ENCODE measurements around the gene SIK3. TPM values are rescaled to one million over a fixed set of nuclear protein-coding genes. Genes with fewer than 3 reads are reported as not detected.
A peak's percentile ranks its signal among the peaks of the same experiment; 100 is the strongest.

Gene SIK3
- total RNA-seq, 2 donors from 2014 or later, result 37.2 to 43.5 TPM

- H3K4me1 Mint-ChIP-seq, result peaks cover 46% of the 10 kb centered on the region
- no peak for TF ChIP-seq CTCF (conservative IDR thresholded peaks at IDR 0.05)
- 64 to 100% methylated on average over 1 of the region's 1 CpG for WGBS, 2 experiments (ENCODE audit: insufficient coverage in 1 of 2, insufficient read length in 1 of 2)
Observed at GRCh38 chr11:116990811-116991210, 107.4 kb downstream of the SIK3 start.

GRCh38 chr11:116990061-116990473, 108.2 kb downstream of the SIK3 start:
- Mint-ChIP-seq H3K27ac (no peak overlapping the region), H3K36me3 (ENCODE audit: low read depth) (no peaks in the 10 kb centered on the region), H3K4me1 (peaks cover 46% of the 10 kb centered on the region), H3K27me3 (ENCODE audit: insufficient read depth) (no peaks in the 10 kb centered on the region), H3K4me3 (no peak overlapping the region), H3K9me3 (no peaks in the 10 kb centered on the region)
- Histone ChIP-seq H3K4me1 (ENCODE audit: control insufficient read depth, insufficient read depth, low read length) (peaks cover 13% of the 10 kb centered on the region), H3K27me3 (ENCODE audit: control insufficient read depth, insufficient read depth, low read length, poor library complexity, severe bottlenecking) (no peaks in the 10 kb centered on the region), H3K9me3 (ENCODE audit: control insufficient read depth, low read length) (no peaks in the 10 kb centered on the region), H3K4me3 (ENCODE audit: low read length) (peak overlapping the region; percentile 15), H3K27ac (ENCODE audit: low read depth, low read length) (no peak overlapping the region), H3K36me3 (ENCODE audit: control insufficient read depth, insufficient read depth, low read length) (no peaks in the 10 kb centered on the region), H3K9ac (ENCODE audit: extremely low read depth, low read length, poor library complexity, severe bottlenecking) (no peak overlapping the region)
- DNase-seq, result no peak
- no peak for TF ChIP-seq CTCF (conservative IDR thresholded peaks at IDR 0.05)
- WGBS, 2 experiments (ENCODE audit: insufficient coverage in 1 of 2, insufficient read length in 1 of 2), result 96% methylated on average over 4 of the region's 4 CpGs; no CpG with 5 or more reads in 1 of the 2 experiments

More at GRCh38 chr11:116990811-116991210, 107.4 kb downstream of the SIK3 start:
- Mint-ChIP-seq H3K4me3 (no peak overlapping the region), H3K36me3 (ENCODE audit: low read depth) (no peaks in the 10 kb centered on the region), H3K9me3 (no peaks in the 10 kb centered on the region), H3K27me3 (ENCODE audit: insufficient read depth) (no peaks in the 10 kb centered on the region), H3K27ac (peak overlapping the region; percentile 23)
- DNase-seq, result no peak
- no peaks in the 10 kb centered on the region for H3K27me3 ChIP-seq (ENCODE audit: control insufficient read depth, insufficient read depth, low read length, poor library complexity, severe bottlenecking)
- no peak overlapping the region for H3K4me3 ChIP-seq (ENCODE audit: low read length)
- H3K36me3 ChIP-seq (ENCODE audit: control insufficient read depth, insufficient read depth, low read length), result no peaks in the 10 kb centered on the region
- no peaks in the 10 kb centered on the region for H3K9me3 ChIP-seq (ENCODE audit: control insufficient read depth, low read length)
- peaks cover 13% of the 10 kb centered on the region for H3K4me1 ChIP-seq (ENCODE audit: control insufficient read depth, insufficient read depth, low read length)
- H3K9ac ChIP-seq (ENCODE audit: extremely low read depth, low read length, poor library complexity, severe bottlenecking), result no peak overlapping the region
- no peak overlapping the region for H3K27ac ChIP-seq (ENCODE audit: low read depth, low read length)

GRCh38 chr11:116989184-116989583, 109.0 kb downstream of the SIK3 start:
- Mint-ChIP-seq H3K4me1 (peaks cover 39% of the 10 kb centered on the region), H3K27ac (peak overlapping the region; percentile 0), H3K27me3 (ENCODE audit: insufficient read depth) (no peaks in the 10 kb centered on the region), H3K9me3 (no peaks in the 10 kb centered on the region), H3K4me3 (peak overlapping the region; percentile 2), H3K36me3 (ENCODE audit: low read depth) (no peaks in the 10 kb centered on the region)
- DNase-seq, result no peak
- Histone ChIP-seq H3K27ac (ENCODE audit: low read depth, low read length) (no peak overlapping the region), H3K9ac (ENCODE audit: extremely low read depth, low read length, poor library complexity, severe bottlenecking) (no peak overlapping the region), H3K27me3 (ENCODE audit: control insufficient read depth, insufficient read depth, low read length, poor library complexity, severe bottlenecking) (no peaks in the 10 kb centered on the region), H3K4me3 (ENCODE audit: low read length) (peak overlapping the region; percentile 26), H3K36me3 (ENCODE audit: control insufficient read depth, insufficient read depth, low read length) (no peaks in the 10 kb centered on the region), H3K9me3 (ENCODE audit: control insufficient read depth, low read length) (no peaks in the 10 kb centered on the region), H3K4me1 (ENCODE audit: control insufficient read depth, insufficient read depth, low read length) (peaks cover 9% of the 10 kb centered on the region)
- no peak for TF ChIP-seq CTCF (conservative IDR thresholded peaks at IDR 0.05)
- 85 to 94% methylated on average over 4 of the region's 4 CpGs for WGBS, 2 experiments (ENCODE audit: insufficient coverage in 1 of 2, insufficient read length in 1 of 2)
